H9 (cell line): Measurements from ENCODE around the gene LRP1-AS. TPM values are rescaled to one million over a fixed set of nuclear protein-coding genes. Genes with fewer than 3 reads are reported as not detected.

Experiments used
- DNase-seq: peaks from one replicate; pipeline ENCODE4 v3.0.0-alpha.2; 2017
- H2AFZ ChIP-seq: one replicate; pipeline ENCODE4 v1.6.1; 2013; ENCODE audit warnings: mild to moderate bottlenecking, low read length, control low read depth, moderate library complexity
- H2AK5ac ChIP-seq: 2 replicates; pipeline ENCODE4 v1.6.1; 2013; ENCODE audit warnings: low read length, control low read depth, mixed read lengths; ENCODE audit not compliant: insufficient read length
- H2BK120ac ChIP-seq: one replicate; pipeline ENCODE4 v1.6.1; 2013; ENCODE audit warnings: low read depth, mild to moderate bottlenecking, low read length, control low read depth, inconsistent platforms; ENCODE audit not compliant: poor library complexity, severe bottlenecking
- H2BK12ac ChIP-seq: 2 replicates; pipeline ENCODE4 v1.6.1; 2013; ENCODE audit warnings: low read length, control low read depth, mixed read lengths, low read depth; ENCODE audit not compliant: insufficient read length
- H2BK15ac ChIP-seq: 2 replicates; pipeline ENCODE4 v1.6.1; 2013; ENCODE audit warnings: low read depth, low read length, control low read depth
- H2BK20ac ChIP-seq: one replicate; pipeline ENCODE4 v1.6.1; 2013; ENCODE audit warnings: low read depth, mild to moderate bottlenecking, low read length, control low read depth, inconsistent platforms; ENCODE audit not compliant: poor library complexity, severe bottlenecking
- H2BK5ac ChIP-seq: 2 replicates; pipeline ENCODE4 v1.6.1; 2013; ENCODE audit warnings: low read length, control low read depth, mixed read lengths; ENCODE audit not compliant: insufficient read length
- H3K14ac ChIP-seq: 2 replicates; pipeline ENCODE4 v1.6.1; 2013; ENCODE audit warnings: low read length, control low read depth; ENCODE audit not compliant: insufficient read depth
- H3K18ac ChIP-seq: 2 replicates; pipeline ENCODE4 v1.6.1; 2013; ENCODE audit warnings: low read depth, mild to moderate bottlenecking, mixed read lengths, low read length, control low read depth; ENCODE audit not compliant: insufficient read length
- H3K23ac ChIP-seq: 2 replicates; pipeline ENCODE4 v1.6.1; 2013; ENCODE audit warnings: low read length, control low read depth, mixed read lengths, low read depth; ENCODE audit not compliant: insufficient read length
- H3K23me2 ChIP-seq: 2 replicates; pipeline ENCODE4 v1.6.1; 2013; ENCODE audit warnings: low read depth, mild to moderate bottlenecking, mixed read lengths, low read length, control low read depth; ENCODE audit not compliant: insufficient read length, poor library complexity, severe bottlenecking
- H3K27ac ChIP-seq: 2 replicates; pipeline ENCODE4 v1.5.1; 2013; ENCODE audit warnings: low read length, control low read depth, mixed read lengths, low read depth; ENCODE audit not compliant: insufficient read length
- H3K27me3 ChIP-seq: 2 replicates; pipeline ENCODE4 v1.6.1; 2013; ENCODE audit warnings: low read length, control low read depth, inconsistent platforms; ENCODE audit not compliant: insufficient read depth
- H3K4ac ChIP-seq: 2 replicates; pipeline ENCODE4 v1.6.1; 2013; ENCODE audit warnings: low read depth, mild to moderate bottlenecking, control low read depth, inconsistent platforms, low read length, moderate library complexity
- H3K4me1 ChIP-seq: 2 replicates; pipeline ENCODE4 v1.6.1; 2013; ENCODE audit warnings: low read length, control low read depth, inconsistent platforms; ENCODE audit not compliant: insufficient read depth
- H3K4me2 ChIP-seq: 2 replicates; pipeline ENCODE4 v1.6.1; 2013; ENCODE audit warnings: low read length, control low read depth, mixed read lengths; ENCODE audit not compliant: insufficient read length, insufficient read depth
- H3K56ac ChIP-seq: 2 replicates; pipeline ENCODE4 v1.6.1; 2013; ENCODE audit warnings: low read depth, mild to moderate bottlenecking, mixed read lengths, low read length, control low read depth; ENCODE audit not compliant: insufficient read length
- H3K79me1 ChIP-seq: 2 replicates; pipeline ENCODE4 v1.6.1; 2013; ENCODE audit warnings: low read depth, mild to moderate bottlenecking, moderate library complexity, low read length, control low read depth, inconsistent platforms; ENCODE audit not compliant: insufficient read depth, poor library complexity, severe bottlenecking
- H3K79me2 ChIP-seq: 2 replicates; pipeline ENCODE4 v1.6.1; 2013; ENCODE audit warnings: low read length, control low read depth, inconsistent platforms; ENCODE audit not compliant: insufficient read depth
- H3K9ac ChIP-seq: 2 replicates; pipeline ENCODE4 v1.6.1; 2013; ENCODE audit warnings: low read length, control low read depth, mixed read lengths; ENCODE audit not compliant: insufficient read length; ENCODE audit errors: extremely low read depth
- H3K9me3 ChIP-seq: one replicate; pipeline ENCODE4 v1.6.1; 2013; ENCODE audit warnings: low read depth, low read length, inconsistent platforms; ENCODE audit not compliant: control insufficient read depth
- H3T11ph ChIP-seq: one replicate; pipeline ENCODE4 v1.6.1; 2013; ENCODE audit warnings: mild to moderate bottlenecking, low read length, control low read depth, inconsistent platforms
- H4K20me1 ChIP-seq: one replicate; pipeline ENCODE4 v1.6.1; 2013; ENCODE audit not compliant: control insufficient read depth, insufficient read length, insufficient read depth
- H4K5ac ChIP-seq: 2 replicates; pipeline ENCODE4 v1.6.1; 2013; ENCODE audit warnings: low read depth, mild to moderate bottlenecking, mixed read lengths, low read length, control low read depth; ENCODE audit not compliant: insufficient read length
- H4K8ac ChIP-seq: replicated peaks from 2 replicates; pipeline ENCODE4 v1.6.1; 2013; ENCODE audit warnings: low read length, control low read depth, mixed read lengths, low read depth; ENCODE audit not compliant: insufficient read length
- H4K91ac ChIP-seq: 2 replicates; pipeline ENCODE4 v1.6.1; 2013; ENCODE audit warnings: low read depth, mild to moderate bottlenecking, moderate library complexity, mixed read lengths, low read length, control low read depth; ENCODE audit not compliant: insufficient read length
- H3K27ac Mint-ChIP-seq, 3 experiments: 2 replicates in 2 of 3; 3 replicates in 1 of 3; pipeline ENCODE4 v1.8.0; 2020 to 2021; ENCODE audit warnings: mixed read lengths in 3 of 3, mild to moderate bottlenecking in 1 of 3, moderate library complexity in 1 of 3
- H3K27me3 Mint-ChIP-seq: 2 replicates; pipeline ENCODE4 v1.8.0; 2021; ENCODE audit warnings: low read depth, mild to moderate bottlenecking, moderate library complexity, mixed read lengths
- H3K36me3 Mint-ChIP-seq, 3 experiments: 2 replicates in 2 of 3; 3 replicates in 1 of 3; pipeline ENCODE4 v1.8.0; 2020 to 2021; ENCODE audit warnings: low read depth in 3 of 3, mixed read lengths in 3 of 3; ENCODE audit not compliant: insufficient read depth in 1 of 3
- H3K4me1 Mint-ChIP-seq, 2 experiments: 2 replicates each; pipeline ENCODE4 v1.8.0; 2020; ENCODE audit warnings: mixed read lengths in 2 of 2
- H3K4me3 Mint-ChIP-seq, 2 experiments: 2 replicates in 1 of 2; 3 replicates in 1 of 2; pipeline ENCODE4 v1.8.0; 2020 to 2021; ENCODE audit warnings: mild to moderate bottlenecking in 2 of 2, mixed read lengths in 2 of 2, moderate library complexity in 1 of 2
- H3K9me3 Mint-ChIP-seq, 2 experiments: 2 replicates in 1 of 2; 3 replicates in 1 of 2; pipeline ENCODE4 v1.8.0; 2020; ENCODE audit warnings: mild to moderate bottlenecking in 2 of 2, mixed read lengths in 2 of 2, moderate library complexity in 1 of 2
- WGBS: extraction: QIAGEN DNeasy Blood & Tissue Kit; methylation state at CpG from one replicate; pipeline ENCODE4 v1.1.7; 2013; ENCODE audit warnings: missing lambda C conversion rate, low lambda C conversion rate, mixed read lengths; ENCODE audit not compliant: insufficient read length; ENCODE audit errors: extremely low coverage; 5-methylcytosine and 5-hydroxymethylcytosine counted together
- total RNA-seq: library from RNA; stranded (reverse); gene quantifications from 2 replicates; pipeline ENCODE4 v1.2.1, GENCODE V29; 2021
- TF ChIP-seq, protein P1 (sequence below): fragments of 200-600 bp; sonication (generic); conservative IDR thresholded peaks from 3 replicates; pipeline ENCODE4 v1.8.0; 2021; ENCODE audit warnings: antibody characterized with exemption, mild to moderate bottlenecking

LRP1-AS gene
- total RNA-seq, 1 experiment from 2014 or later, result not detected

- no peaks in the 10 kb centered on the region for H3K4me1 Mint-ChIP-seq
- no peak overlapping the region for H3T11ph ChIP-seq
These were observed 49.0 kb upstream of the LRP1-AS start for GRCh38 chr12:57196439-57196838.

More at GRCh38 chr12:57196439-57196838, 49.0 kb upstream of the LRP1-AS start:
- Histone ChIP-seq H3K79me1 (no peaks in the 10 kb centered on the region), H4K5ac (no peak overlapping the region), H2BK12ac (no peak overlapping the region), H4K8ac (no peak overlapping the region), H2AK5ac (no peak overlapping the region), H3K56ac (no peak overlapping the region), H3K27me3 (no peaks in the 10 kb centered on the region), H3K79me2 (no peaks in the 10 kb centered on the region), H3K14ac (no peak overlapping the region), H4K20me1 (no peaks in the 10 kb centered on the region), H3K18ac (no peak overlapping the region), H3K4me2 (no peak overlapping the region), H3K9me3 (no peaks in the 10 kb centered on the region), H2BK120ac (no peak overlapping the region), H3K23me2 (no peaks in the 10 kb centered on the region), H2BK5ac (no peak overlapping the region), H3K4me1 (no peaks in the 10 kb centered on the region), H3K23ac (no peak overlapping the region), H3K9ac (no peak overlapping the region), H2BK20ac (no peak overlapping the region), H4K91ac (no peak overlapping the region), H2BK15ac (no peak overlapping the region), H3K27ac (no peak overlapping the region), H2AFZ (no peak overlapping the region), H3K4ac (no peak overlapping the region)
- Mint-ChIP-seq H3K36me3 (peaks cover 59 to 97% (median 97%) of the 10 kb centered on the region in 3 experiments), H3K4me3 (no peak overlapping the region; a peak in 1 of 5 replicates), H3K27me3 (no peaks in the 10 kb centered on the region), H3K27ac (peak overlapping the region in 1 of 3 experiments; percentile 88; a peak in 2 of 7 replicates), H3K9me3 (no peaks in the 10 kb centered on the region; a peak in 1 of 5 replicates)
- TF ChIP-seq, protein P1, sequence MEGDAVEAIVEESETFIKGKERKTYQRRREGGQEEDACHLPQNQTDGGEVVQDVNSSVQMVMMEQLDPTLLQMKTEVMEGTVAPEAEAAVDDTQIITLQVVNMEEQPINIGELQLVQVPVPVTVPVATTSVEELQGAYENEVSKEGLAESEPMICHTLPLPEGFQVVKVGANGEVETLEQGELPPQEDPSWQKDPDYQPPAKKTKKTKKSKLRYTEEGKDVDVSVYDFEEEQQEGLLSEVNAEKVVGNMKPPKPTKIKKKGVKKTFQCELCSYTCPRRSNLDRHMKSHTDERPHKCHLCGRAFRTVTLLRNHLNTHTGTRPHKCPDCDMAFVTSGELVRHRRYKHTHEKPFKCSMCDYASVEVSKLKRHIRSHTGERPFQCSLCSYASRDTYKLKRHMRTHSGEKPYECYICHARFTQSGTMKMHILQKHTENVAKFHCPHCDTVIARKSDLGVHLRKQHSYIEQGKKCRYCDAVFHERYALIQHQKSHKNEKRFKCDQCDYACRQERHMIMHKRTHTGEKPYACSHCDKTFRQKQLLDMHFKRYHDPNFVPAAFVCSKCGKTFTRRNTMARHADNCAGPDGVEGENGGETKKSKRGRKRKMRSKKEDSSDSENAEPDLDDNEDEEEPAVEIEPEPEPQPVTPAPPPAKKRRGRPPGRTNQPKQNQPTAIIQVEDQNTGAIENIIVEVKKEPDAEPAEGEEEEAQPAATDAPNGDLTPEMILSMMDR, result no peak
- no peak for DNase-seq
- WGBS, result no CpG with 5 or more reads among the region's 4 CpGs
